ENCODE results near the gene PDIA6.

Gene PDIA6

DNA sequence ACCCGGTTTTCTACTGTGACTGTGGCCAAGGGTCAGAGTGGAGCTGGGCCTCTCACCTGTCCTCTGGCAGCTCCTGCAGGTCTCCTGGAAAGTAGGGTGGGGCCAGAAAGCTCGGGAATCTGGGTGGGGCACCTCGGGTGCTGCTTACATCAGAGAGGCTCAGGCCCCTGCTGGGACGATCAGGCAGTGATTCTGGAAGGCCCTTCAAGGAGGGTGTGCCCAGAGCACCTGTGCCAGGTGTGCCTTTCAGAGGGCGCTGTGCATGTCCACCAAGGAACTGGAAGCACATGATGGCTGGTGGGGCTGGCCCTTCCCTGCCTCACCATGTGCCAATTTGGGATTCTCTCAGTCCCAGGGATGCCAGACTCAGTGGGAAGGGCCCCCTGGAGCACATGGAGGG lies 47.1 kb downstream of the PDIA6 start:
- TF ChIP-seq, protein P1, sequence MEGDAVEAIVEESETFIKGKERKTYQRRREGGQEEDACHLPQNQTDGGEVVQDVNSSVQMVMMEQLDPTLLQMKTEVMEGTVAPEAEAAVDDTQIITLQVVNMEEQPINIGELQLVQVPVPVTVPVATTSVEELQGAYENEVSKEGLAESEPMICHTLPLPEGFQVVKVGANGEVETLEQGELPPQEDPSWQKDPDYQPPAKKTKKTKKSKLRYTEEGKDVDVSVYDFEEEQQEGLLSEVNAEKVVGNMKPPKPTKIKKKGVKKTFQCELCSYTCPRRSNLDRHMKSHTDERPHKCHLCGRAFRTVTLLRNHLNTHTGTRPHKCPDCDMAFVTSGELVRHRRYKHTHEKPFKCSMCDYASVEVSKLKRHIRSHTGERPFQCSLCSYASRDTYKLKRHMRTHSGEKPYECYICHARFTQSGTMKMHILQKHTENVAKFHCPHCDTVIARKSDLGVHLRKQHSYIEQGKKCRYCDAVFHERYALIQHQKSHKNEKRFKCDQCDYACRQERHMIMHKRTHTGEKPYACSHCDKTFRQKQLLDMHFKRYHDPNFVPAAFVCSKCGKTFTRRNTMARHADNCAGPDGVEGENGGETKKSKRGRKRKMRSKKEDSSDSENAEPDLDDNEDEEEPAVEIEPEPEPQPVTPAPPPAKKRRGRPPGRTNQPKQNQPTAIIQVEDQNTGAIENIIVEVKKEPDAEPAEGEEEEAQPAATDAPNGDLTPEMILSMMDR (conservative IDR thresholded peaks at IDR 0.05): no peak
- no peak for TF ChIP-seq ZFX (IDR thresholded peaks at IDR 0.05)
- no peak overlapping the region for H3K27ac ChIP-seq

DNA sequence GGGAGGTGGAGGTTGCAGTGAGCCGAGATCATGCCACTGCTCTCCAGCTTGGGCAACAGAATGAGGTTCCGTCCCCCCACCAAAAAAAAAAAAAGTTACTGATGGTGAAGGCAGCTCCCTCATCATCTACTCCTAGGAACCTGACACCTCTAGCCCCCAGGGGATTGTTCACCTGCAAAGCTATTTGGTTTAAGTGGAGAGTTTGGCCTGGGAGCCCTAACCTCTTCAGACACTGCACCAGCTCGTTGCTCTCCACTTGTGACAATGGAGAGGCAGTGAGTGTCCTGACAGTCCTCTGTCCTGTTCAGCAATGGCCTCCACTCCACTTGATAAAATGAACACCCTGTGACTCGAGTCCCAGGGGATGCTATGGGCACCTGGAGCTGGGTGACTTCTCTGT lies 47.7 kb downstream of the PDIA6 start:
- H3K27ac ChIP-seq: no peak overlapping the region
- TF ChIP-seq ZFX (IDR thresholded peaks at IDR 0.05): no peak
- TF ChIP-seq, protein P1 (conservative IDR thresholded peaks at IDR 0.05): no peak

DNA sequence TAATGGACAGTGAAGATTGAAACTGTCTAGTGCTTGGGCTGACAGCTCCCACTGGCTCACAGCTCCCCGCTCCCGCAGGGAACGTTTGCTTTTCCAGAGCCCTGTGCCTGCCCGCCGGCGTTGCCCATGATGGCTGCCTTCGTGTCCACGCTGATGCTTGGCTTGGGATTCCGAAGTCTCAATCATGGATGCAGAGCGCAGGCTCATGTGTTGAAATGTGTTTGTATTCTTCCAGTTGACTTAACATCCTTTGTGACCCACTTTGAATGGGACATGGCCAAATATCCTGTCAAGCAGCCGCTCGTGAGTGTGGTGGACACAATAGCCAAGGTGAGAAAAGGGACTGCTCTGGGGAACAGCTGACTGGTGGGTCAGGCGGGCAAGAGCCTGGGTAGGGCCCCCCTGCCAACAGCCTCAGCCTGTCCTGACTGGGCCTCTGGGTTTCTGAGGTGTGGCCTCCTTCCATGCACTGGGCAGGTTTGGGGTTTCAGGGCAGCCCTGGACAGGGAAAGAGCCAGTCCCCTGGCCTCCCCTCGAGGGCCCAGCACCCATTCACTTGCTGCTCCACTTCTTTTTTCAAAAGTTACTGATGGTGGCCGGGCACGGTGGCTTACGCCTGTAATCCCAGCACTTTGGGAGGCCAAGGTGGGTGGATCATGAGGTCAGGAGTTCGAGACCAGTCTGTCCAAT lies 48.3 kb downstream of the PDIA6 start:
- H3K27ac ChIP-seq: no peak overlapping the region
- no peak for TF ChIP-seq ZFX (IDR thresholded peaks at IDR 0.05)
- TF ChIP-seq, protein P1 (conservative IDR thresholded peaks at IDR 0.05): no peak

DNA sequence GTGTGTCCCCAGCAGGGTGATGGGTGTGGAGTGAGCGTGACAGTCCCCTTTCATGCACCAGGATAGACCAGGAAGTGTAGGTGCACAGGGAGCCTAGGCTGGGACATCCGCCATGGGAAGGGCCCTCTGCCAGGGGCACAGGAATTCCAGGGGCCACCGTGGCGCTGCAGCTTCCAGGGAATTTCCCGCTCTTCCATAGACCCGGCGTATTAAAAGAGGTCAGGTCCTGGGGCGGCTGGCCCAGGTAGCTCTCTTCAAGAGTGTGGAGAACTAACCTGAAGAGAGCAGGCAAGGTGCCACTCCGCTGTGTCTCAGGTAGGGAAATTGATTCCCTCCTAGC lies 49.2 kb downstream of the PDIA6 start:
- no peak overlapping the region for H3K27ac ChIP-seq
- TF ChIP-seq, protein P1 (conservative IDR thresholded peaks at IDR 0.05): no peak
- no peak for TF ChIP-seq ZFX (IDR thresholded peaks at IDR 0.05)

DNA sequence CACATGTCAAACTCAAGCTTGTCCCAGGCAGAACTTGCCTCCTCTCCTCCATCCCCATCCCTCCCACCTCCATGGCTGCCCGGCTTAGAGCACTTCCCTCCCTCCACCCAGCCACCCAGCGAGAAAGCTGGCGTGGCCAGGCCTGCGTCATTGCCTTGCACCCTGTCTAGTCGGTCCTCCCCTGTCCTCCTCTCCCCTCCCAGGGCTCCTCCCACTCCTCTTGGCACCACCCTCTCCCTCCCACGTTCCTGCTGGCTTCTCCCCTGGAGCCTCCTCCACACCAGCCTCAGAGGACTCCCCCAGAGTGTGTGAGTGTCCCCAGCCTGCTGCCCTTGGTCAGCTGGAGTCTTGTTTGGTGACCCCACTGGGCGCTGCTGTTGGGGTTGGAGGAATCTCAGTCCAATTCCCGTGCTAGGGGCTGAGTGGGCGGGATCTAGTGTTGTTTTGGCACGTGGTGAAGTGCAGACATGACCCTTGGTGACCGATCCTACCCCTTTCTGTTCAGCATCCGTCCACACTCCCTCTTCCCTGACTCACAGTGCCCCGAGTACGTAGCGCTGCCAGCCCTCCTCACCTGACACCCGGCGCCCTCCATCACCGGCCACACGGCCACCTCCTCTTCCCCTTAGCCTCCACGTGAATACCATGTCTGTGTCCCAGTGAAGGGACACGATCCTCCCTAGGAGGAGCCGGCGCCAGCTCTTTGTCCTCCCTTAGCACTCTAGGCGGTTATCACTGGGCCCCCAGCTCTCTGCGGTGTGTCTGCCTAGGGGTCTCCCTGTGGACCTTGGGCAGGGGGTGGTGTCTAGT lies 49.7 kb downstream of the PDIA6 start:
- TF ChIP-seq, protein P1 (conservative IDR thresholded peaks at IDR 0.05): no peak
- TF ChIP-seq ZFX (IDR thresholded peaks at IDR 0.05): no peak
- no peak overlapping the region for H3K27ac ChIP-seq

DNA sequence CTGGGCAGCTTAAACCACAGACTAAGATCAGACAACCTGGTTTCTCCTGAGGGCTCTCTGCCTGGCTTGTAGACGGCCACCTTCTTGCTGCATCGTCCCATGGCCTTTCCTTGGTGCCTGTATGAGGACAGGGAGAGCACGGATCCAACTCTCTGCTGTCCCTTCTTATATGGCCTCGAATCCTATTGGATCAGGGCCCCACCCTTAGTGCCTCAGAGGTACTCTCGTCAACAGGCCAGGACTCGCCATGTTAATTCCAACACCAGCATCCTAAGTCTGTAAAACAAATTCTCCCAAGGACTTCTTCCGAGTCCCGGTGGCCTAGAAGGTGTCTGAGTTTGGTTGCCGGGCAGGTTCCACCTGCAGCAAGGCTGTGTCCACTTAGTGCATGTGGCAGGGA lies 51.0 kb downstream of the PDIA6 start:
- no peak overlapping the region for H3K27ac ChIP-seq
- no peak for TF ChIP-seq ZFX (IDR thresholded peaks at IDR 0.05)
- TF ChIP-seq, protein P1 (conservative IDR thresholded peaks at IDR 0.05): no peak

DNA sequence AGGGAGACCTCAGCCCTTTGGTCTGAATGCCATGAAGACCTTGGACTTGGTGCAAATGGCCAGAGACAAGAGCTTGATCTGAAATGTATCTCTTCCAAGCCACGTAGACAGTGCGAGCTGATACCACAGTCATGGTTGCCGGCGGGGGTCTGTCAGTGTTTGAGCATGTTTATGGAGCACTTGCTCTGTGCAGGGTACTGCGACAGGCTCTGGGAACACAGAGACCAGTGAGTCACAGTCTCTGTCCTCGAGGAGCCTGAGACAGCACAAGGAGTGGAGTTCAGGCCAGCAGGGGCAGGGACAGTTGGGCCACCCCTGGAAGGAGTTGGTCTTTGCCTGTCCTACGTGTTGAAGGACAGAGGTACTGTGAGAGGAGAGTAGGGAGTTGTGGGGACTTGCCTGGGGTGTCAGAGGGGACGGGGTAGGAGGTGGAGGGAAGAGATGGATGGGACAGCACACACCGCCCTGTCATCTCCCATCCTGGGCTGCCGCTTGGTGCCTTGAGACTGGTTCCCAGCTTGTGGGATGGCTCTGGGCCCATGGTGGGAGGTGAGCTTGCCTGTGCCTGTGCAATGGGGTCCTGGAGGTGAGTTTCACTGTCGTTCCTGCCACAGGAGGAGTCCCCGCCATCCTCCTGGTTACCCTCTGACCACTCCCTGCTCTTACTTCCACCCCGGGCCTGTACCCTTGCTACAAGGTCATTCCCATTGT lies 51.6 kb downstream of the PDIA6 start:
- TF ChIP-seq ZFX (IDR thresholded peaks at IDR 0.05): no peak
- TF ChIP-seq, protein P1 (conservative IDR thresholded peaks at IDR 0.05): no peak
- no peak overlapping the region for H3K27ac ChIP-seq
